GM23338 (cell line): ENCODE measurements around the gene KCNMA1. TPM values are rescaled to one million over a fixed set of nuclear protein-coding genes. Genes with fewer than 3 reads are reported as not detected.

Source experiments
- ATAC-seq: fragments of 200-7000 bp; cut with Tn5 transposase; 3 replicates; pipeline ENCODE4 v1.9.1; 2020
- DNase-seq: peaks from one replicate; pipeline ENCODE4 v3.0.0-alpha.2; 2015; ENCODE audit warnings: low spot score
- H2AFZ ChIP-seq: fragments of 200-600 bp; sonication (generic); 2 replicates; pipeline ENCODE4 v1.8.0; 2016; ENCODE audit warnings: antibody characterized with exemption, mild to moderate bottlenecking, moderate library complexity
- H3F3A ChIP-seq: fragments of 200-600 bp; sonication (generic); replicated peaks from 2 replicates; pipeline ENCODE4 v1.8.0; 2017; ENCODE audit warnings: antibody characterized with exemption, mixed run types, low read depth
- H3K27ac ChIP-seq: fragments of 200-600 bp; sonication (generic); 2 replicates; pipeline ENCODE4 v1.6.1; 2016; ENCODE audit warnings: low read depth
- H3K27me3 ChIP-seq: fragments of 200-600 bp; sonication (generic); 2 replicates; pipeline ENCODE4 v1.8.0; 2016; ENCODE audit warnings: mild to moderate bottlenecking, mixed run types, moderate library complexity; ENCODE audit not compliant: insufficient read depth
- H3K36me3 ChIP-seq: fragments of 200-600 bp; sonication (generic); 2 replicates; pipeline ENCODE4 v1.8.0; 2016; ENCODE audit warnings: mild to moderate bottlenecking; ENCODE audit not compliant: insufficient read depth
- H3K4me1 ChIP-seq: fragments of 200-600 bp; sonication (generic); 2 replicates; pipeline ENCODE4 v1.8.0; 2016; ENCODE audit warnings: mild to moderate bottlenecking, moderate library complexity; ENCODE audit not compliant: insufficient read depth
- H3K4me2 ChIP-seq: fragments of 200-600 bp; sonication (generic); 2 replicates; pipeline ENCODE4 v1.7.1; 2017; ENCODE audit warnings: mixed run types
- H3K4me3 ChIP-seq: fragments of 200-600 bp; sonication (generic); 2 replicates; pipeline ENCODE4 v1.6.1; 2016; ENCODE audit warnings: mixed run types
- H3K79me2 ChIP-seq: fragments of 200-600 bp; sonication (generic); replicated peaks from 2 replicates; pipeline ENCODE4 v1.8.0; 2017; ENCODE audit warnings: mild to moderate bottlenecking; ENCODE audit not compliant: insufficient read depth
- H3K9me2 ChIP-seq: fragments of 200-600 bp; sonication (generic); 2 replicates; pipeline ENCODE4 v1.8.0; 2017; ENCODE audit not compliant: insufficient read depth
- H4K20me1 ChIP-seq: fragments of 200-600 bp; sonication (generic); replicated peaks from 2 replicates; pipeline ENCODE4 v1.8.0; 2017; ENCODE audit warnings: mild to moderate bottlenecking; ENCODE audit not compliant: insufficient read depth
- H3K27ac Mint-ChIP-seq: 2 replicates; pipeline ENCODE4 v1.8.0; 2020; ENCODE audit warnings: inconsistent platforms, mild to moderate bottlenecking, moderate library complexity, mixed read lengths
- H3K27me3 Mint-ChIP-seq: 3 replicates; pipeline ENCODE4 v1.8.0; 2022; ENCODE audit warnings: low read depth, mild to moderate bottlenecking, moderate library complexity, mixed read lengths, inconsistent platforms; ENCODE audit not compliant: insufficient read depth, poor library complexity
- H3K36me3 Mint-ChIP-seq: 3 replicates; pipeline ENCODE4 v1.8.0; 2021; ENCODE audit warnings: low read depth, mild to moderate bottlenecking, inconsistent platforms, moderate library complexity, mixed read lengths
- H3K4me1 Mint-ChIP-seq: 3 replicates; pipeline ENCODE4 v1.8.0; 2020; ENCODE audit warnings: mild to moderate bottlenecking, inconsistent platforms, mixed read lengths
- H3K4me3 Mint-ChIP-seq: 3 replicates; pipeline ENCODE4 v1.8.0; 2021; ENCODE audit warnings: moderate library complexity, mild to moderate bottlenecking, inconsistent platforms, mixed read lengths
- H3K9me3 Mint-ChIP-seq: 3 replicates; pipeline ENCODE4 v1.8.0; 2020; ENCODE audit warnings: moderate library complexity, mild to moderate bottlenecking, inconsistent platforms, mixed read lengths
- CREB1 ChIP-seq: fragments of 250-450 bp; sonication (Bioruptor Pico); IDR thresholded peaks from 2 replicates; pipeline ENCODE4 v1.5.0; 2020; ENCODE audit warnings: low read depth, mild to moderate bottlenecking, moderate library complexity
- ETS1 ChIP-seq: IDR thresholded peaks from 2 replicates; pipeline ENCODE4 v1.6.1; 2016; ENCODE audit warnings: antibody characterized with exemption
- EZH2 ChIP-seq: fragments of 200-600 bp; sonication (generic); IDR thresholded peaks from one replicate; pipeline ENCODE4 v1.8.0; 2017; ENCODE audit warnings: antibody characterized with exemption, mild to moderate bottlenecking, low read depth; ENCODE audit not compliant: unreplicated experiment
- EZH2phosphoT487 ChIP-seq: fragments of 200-600 bp; sonication (generic); IDR thresholded peaks from one replicate; pipeline ENCODE4 v1.8.1; 2018; ENCODE audit warnings: antibody characterized with exemption; ENCODE audit not compliant: unreplicated experiment
- JUNB ChIP-seq: IDR thresholded peaks from one replicate; pipeline ENCODE4 v1.6.1; 2016; ENCODE audit warnings: antibody characterized with exemption; ENCODE audit not compliant: unreplicated experiment
- NANOG ChIP-seq: IDR thresholded peaks from 2 replicates; pipeline ENCODE4 v1.6.1; 2016; ENCODE audit warnings: antibody characterized with exemption, borderline replicate concordance
- POLR2AphosphoS5 ChIP-seq: IDR thresholded peaks from 2 replicates; pipeline ENCODE4 v1.6.1; 2016; ENCODE audit warnings: antibody characterized with exemption, low read depth
- STAT1 ChIP-seq: IDR thresholded peaks from one replicate; pipeline ENCODE4 v1.6.1; 2016; ENCODE audit warnings: antibody characterized with exemption; ENCODE audit not compliant: unreplicated experiment
- ZNF114 ChIP-seq: fragments of 250-450 bp; sonication (Bioruptor Pico); IDR thresholded peaks from 2 replicates; pipeline ENCODE4 v1.5.0; 2020; ENCODE audit warnings: mild to moderate bottlenecking, moderate library complexity
- ZNF331 ChIP-seq: fragments of 250-450 bp; sonication (Bioruptor Pico); IDR thresholded peaks from 2 replicates; pipeline ENCODE4 v1.5.0; 2020; ENCODE audit warnings: low read depth, mild to moderate bottlenecking, moderate library complexity
- ZNF462 ChIP-seq: fragments of 250-450 bp; sonication (Bioruptor Pico); IDR thresholded peaks from 2 replicates; pipeline ENCODE4 v1.5.0; 2020; ENCODE audit warnings: mild to moderate bottlenecking, moderate library complexity
- polyA plus RNA-seq: library from polyadenylated mRNA; unstranded; fragments of >200 nt; fragmentation: Nextera tagmentation; extraction: Ambion mirVana; gene quantifications from 2 replicates; pipeline ENCODE4 v1.2.1, GENCODE V29; 2016
- total RNA-seq: library from RNA; depleted of rRNA; stranded (reverse); fragments of >200 nt; shearing (Covaris generic); gene quantifications from 2 replicates; pipeline ENCODE4 v1.2.3, GENCODE V29; 2014
- TF ChIP-seq, protein P1 (sequence below), 2 experiments: fragments of 200-600 bp in 1 of 2; sonication (generic) in 1 of 2; conservative IDR thresholded peaks; 2 replicates each; pipeline versions ENCODE4 v1.5.1 to v1.6.1; 2016 to 2017; ENCODE audit warnings: antibody characterized with exemption in 2 of 2, low read depth in 2 of 2, mild to moderate bottlenecking in 2 of 2, moderate library complexity in 1 of 2

KCNMA1 gene
- total and polyA plus RNA-seq, 2 experiments from 2014 or later: 8.2 to 9.0 TPM

DNA sequence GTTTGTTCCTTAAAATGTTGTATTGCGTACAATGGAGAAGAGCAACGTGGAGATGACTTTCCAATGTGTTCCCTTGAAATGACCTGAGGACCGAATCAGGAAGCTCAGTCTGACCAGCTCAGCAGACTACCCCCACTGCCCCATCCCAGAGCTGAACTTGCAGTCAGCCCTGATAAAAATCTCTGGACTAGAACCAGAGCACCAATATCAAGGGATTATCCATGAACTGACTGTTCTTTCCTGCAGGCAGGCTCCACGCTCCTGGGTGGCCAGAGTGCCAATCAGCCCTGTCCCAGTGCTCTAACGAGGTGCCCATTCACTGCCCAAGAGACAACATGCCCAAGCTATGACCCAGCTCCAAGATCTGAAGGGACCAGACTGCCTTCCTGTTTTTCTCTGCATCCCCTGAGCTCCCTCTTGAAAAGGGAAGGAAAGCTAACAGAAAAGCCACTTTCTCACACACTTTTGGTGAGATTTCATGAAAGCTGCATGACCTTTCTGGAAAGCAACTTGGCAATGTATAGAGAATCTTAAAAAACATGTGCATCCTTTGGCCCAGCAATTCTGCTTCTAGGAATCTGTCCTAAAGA is 130.2 kb downstream of the KCNMA1 start:
- no peak overlapping the region for H3K27ac Mint-ChIP-seq

GRCh38 chr10:77506517-77507200 is 130.9 kb downstream of the KCNMA1 start:
- Histone ChIP-seq H3K79me2 (no peaks in the 10 kb centered on the region), H3K36me3 (no peaks in the 10 kb centered on the region), H3K4me1 (peaks cover 8% of the 10 kb centered on the region; the same call in 1 of the 2 replicates), H3K27me3 (no peaks in the 10 kb centered on the region), H3F3A (no peaks in the 10 kb centered on the region), H3K27ac (no peak overlapping the region), H3K4me2 (no peak overlapping the region), H3K4me3 (no peak overlapping the region), H3K9me2 (0 out of 2 replicates have a peak, but pooled peaks cover 2% of the 10 kb centered on the region), H4K20me1 (no peaks in the 10 kb centered on the region), H2AFZ (no peak overlapping the region)
- H3K4me3 Mint-ChIP-seq: no peak overlapping the region
- ATAC-seq (no peak), DNase-seq (no peak)
- H3K36me3 Mint-ChIP-seq: no peaks in the 10 kb centered on the region
- peaks cover 15% of the 10 kb centered on the region for H3K4me1 Mint-ChIP-seq
- no peak overlapping the region for H3K27ac Mint-ChIP-seq
- H3K9me3 Mint-ChIP-seq: no peaks in the 10 kb centered on the region
- no peaks in the 10 kb centered on the region for H3K27me3 Mint-ChIP-seq
- TF ChIP-seq STAT1: no peak
- no peak for TF ChIP-seq ZNF462
- no peak for TF ChIP-seq NANOG
- no peak for TF ChIP-seq EZH2

More for the DNA sequence above, 130.2 kb downstream of the KCNMA1 start:
- H3K27ac ChIP-seq: no peak overlapping the region
- Mint-ChIP-seq H3K36me3 (no peaks in the 10 kb centered on the region), H3K9me3 (no peaks in the 10 kb centered on the region), H3K27me3 (no peaks in the 10 kb centered on the region), H3K4me3 (no peak overlapping the region), H3K4me1 (peaks cover 18% of the 10 kb centered on the region)
- H2AFZ ChIP-seq: no peak overlapping the region
- H3K36me3 ChIP-seq: no peaks in the 10 kb centered on the region
- no peak overlapping the region for H3K4me3 ChIP-seq
- peaks cover 9% of the 10 kb centered on the region; the same call in 1 of the 2 replicates for H3K4me1 ChIP-seq
- no peaks in the 10 kb centered on the region for H3F3A ChIP-seq
- no peaks in the 10 kb centered on the region for H4K20me1 ChIP-seq
- no peaks in the 10 kb centered on the region for H3K79me2 ChIP-seq
- no peaks in the 10 kb centered on the region for H3K27me3 ChIP-seq
- ATAC-seq (no peak), DNase-seq (no peak)
- 0 out of 2 replicates have a peak, but pooled peaks cover 2% of the 10 kb centered on the region for H3K9me2 ChIP-seq
- no peak overlapping the region for H3K4me2 ChIP-seq
- no peak for TF ChIP-seq NANOG
- TF ChIP-seq EZH2: no peak
- no peak for TF ChIP-seq ETS1
- no peak for TF ChIP-seq EZH2phosphoT487
- no peak for TF ChIP-seq ZNF114 (CRISPR knock-in tag)
- no peak for TF ChIP-seq POLR2AphosphoS5
- TF ChIP-seq JUNB: no peak
- no peak for TF ChIP-seq CREB1 (CRISPR knock-in tag)
- TF ChIP-seq ZNF331: no peak
- TF ChIP-seq, protein P1, sequence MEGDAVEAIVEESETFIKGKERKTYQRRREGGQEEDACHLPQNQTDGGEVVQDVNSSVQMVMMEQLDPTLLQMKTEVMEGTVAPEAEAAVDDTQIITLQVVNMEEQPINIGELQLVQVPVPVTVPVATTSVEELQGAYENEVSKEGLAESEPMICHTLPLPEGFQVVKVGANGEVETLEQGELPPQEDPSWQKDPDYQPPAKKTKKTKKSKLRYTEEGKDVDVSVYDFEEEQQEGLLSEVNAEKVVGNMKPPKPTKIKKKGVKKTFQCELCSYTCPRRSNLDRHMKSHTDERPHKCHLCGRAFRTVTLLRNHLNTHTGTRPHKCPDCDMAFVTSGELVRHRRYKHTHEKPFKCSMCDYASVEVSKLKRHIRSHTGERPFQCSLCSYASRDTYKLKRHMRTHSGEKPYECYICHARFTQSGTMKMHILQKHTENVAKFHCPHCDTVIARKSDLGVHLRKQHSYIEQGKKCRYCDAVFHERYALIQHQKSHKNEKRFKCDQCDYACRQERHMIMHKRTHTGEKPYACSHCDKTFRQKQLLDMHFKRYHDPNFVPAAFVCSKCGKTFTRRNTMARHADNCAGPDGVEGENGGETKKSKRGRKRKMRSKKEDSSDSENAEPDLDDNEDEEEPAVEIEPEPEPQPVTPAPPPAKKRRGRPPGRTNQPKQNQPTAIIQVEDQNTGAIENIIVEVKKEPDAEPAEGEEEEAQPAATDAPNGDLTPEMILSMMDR (conservative IDR thresholded peaks at IDR 0.05; ENCODE audit: low read depth in 2 of 2): no peak
- TF ChIP-seq STAT1: no peak
